ENCODE data around the gene MRPS35.

The MRPS35 gene

DNA sequence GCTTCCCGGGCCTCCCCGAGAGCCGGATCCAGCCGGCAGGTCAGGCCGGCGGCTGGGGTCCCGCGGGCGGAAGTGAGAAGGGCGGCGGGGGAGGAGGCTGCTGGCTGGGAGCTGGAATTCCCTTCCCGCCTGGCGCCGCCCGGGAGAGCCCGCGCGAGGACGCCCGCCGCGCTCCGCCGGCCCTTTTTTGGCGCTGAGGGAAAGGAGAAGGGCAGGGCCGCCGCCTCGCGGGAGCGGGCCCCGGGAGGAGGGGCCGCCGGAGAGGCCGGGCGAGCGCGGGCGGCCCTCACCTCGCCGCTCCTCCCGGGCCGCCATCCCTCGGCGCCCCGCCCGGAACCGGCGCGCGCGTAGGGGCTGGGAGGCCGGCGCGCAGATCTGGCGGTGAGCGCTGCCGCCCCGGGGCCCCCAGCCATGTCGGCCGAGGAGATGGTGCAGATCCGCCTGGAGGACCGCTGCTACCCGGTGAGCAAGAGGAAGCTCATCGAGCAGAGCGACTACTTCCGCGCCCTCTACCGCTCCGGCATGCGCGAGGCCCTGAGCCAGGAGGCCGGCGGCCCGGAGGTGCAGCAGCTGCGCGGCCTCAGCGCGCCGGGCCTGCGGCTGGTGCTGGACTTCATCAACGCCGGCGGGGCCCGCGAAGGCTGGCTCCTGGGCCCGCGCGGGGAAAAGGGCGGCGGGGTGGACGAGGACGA, 69.4 kb downstream of the MRPS35 start, which contains the start of the genes KLHL42 and MANSC4:
Gene KLHL42, plus strand, starts transcription at position 314 of the 692 bp plus-strand sequence. Its CDS starts 98 bp downstream, at position 412.
Gene MANSC4, minus strand, starts transcription at position 317 of the 692 bp plus-strand sequence. CDS start 8,960 bp downstream, outside the sequence.
- H3K36me3 Mint-ChIP-seq, result peaks cover 8% of the 10 kb centered on the region
- no peaks in the 10 kb centered on the region for H3K9me3 Mint-ChIP-seq
- no peaks in the 10 kb centered on the region for H3K27me3 Mint-ChIP-seq
- peak within 1 kb of the TSS; percentile 87 for H3K4me3 Mint-ChIP-seq
- peak within 1 kb of the TSS; percentile 77 for H3K27ac Mint-ChIP-seq
- H3K4me1 Mint-ChIP-seq, result peaks cover 41% of the 10 kb centered on the region

GRCh38 chr12:27780612-27781408, 70.2 kb downstream of the MRPS35 start:
- peak overlapping the region; percentile 77 for H3K27ac Mint-ChIP-seq
- peaks cover 46% of the 10 kb centered on the region for H3K4me1 Mint-ChIP-seq
- peaks cover 8% of the 10 kb centered on the region for H3K36me3 Mint-ChIP-seq
- no peaks in the 10 kb centered on the region for H3K27me3 Mint-ChIP-seq
- H3K4me3 Mint-ChIP-seq, result peak overlapping the region; percentile 87
- no peaks in the 10 kb centered on the region for H3K9me3 Mint-ChIP-seq

GRCh38 chr12:27781680-27782079, 71.0 kb downstream of the MRPS35 start:
- no peaks in the 10 kb centered on the region for H3K9me3 Mint-ChIP-seq
- peak overlapping the region; percentile 77 for H3K27ac Mint-ChIP-seq
- no peaks in the 10 kb centered on the region for H3K27me3 Mint-ChIP-seq
- peak overlapping the region; percentile 87 for H3K4me3 Mint-ChIP-seq
- peaks cover 8% of the 10 kb centered on the region for H3K36me3 Mint-ChIP-seq
- H3K4me1 Mint-ChIP-seq, result peaks cover 52% of the 10 kb centered on the region

DNA sequence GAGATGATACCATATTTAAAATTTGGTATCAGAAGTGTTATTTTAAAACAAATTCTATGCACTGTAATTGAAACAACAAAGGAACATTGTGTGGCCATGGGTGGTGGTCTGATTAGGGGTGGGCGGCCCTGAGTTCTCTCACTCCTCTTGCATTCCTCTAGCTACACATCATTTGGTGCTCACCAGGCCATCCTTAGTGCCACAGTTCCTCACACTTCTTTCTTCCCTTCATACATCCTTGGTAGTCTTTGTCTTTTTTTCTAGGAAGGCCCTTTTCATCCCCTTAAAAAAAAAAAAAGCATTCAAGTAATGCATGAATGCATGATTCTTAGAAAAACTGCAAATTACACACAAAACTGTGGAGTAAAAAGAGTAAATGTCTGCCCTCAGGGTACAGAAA, 71.8 kb downstream of the MRPS35 start:
- Mint-ChIP-seq H3K4me1 (peaks cover 53% of the 10 kb centered on the region), H3K4me3 (peak overlapping the region; percentile 53), H3K27ac (no peak overlapping the region), H3K9me3 (no peaks in the 10 kb centered on the region), H3K27me3 (no peaks in the 10 kb centered on the region), H3K36me3 (peaks cover 8% of the 10 kb centered on the region)

- no peaks in the 10 kb centered on the region for H3K9me3 Mint-ChIP-seq
- H3K4me3 Mint-ChIP-seq, result no peak overlapping the region
- H3K36me3 Mint-ChIP-seq, result peaks cover 8% of the 10 kb centered on the region
- peaks cover 63% of the 10 kb centered on the region for H3K4me1 Mint-ChIP-seq
- H3K27me3 Mint-ChIP-seq, result no peaks in the 10 kb centered on the region
- H3K27ac Mint-ChIP-seq, result no peak overlapping the region
Observed at GRCh38 chr12:27785882-27786570, 75.4 kb downstream of the MRPS35 start.

DNA sequence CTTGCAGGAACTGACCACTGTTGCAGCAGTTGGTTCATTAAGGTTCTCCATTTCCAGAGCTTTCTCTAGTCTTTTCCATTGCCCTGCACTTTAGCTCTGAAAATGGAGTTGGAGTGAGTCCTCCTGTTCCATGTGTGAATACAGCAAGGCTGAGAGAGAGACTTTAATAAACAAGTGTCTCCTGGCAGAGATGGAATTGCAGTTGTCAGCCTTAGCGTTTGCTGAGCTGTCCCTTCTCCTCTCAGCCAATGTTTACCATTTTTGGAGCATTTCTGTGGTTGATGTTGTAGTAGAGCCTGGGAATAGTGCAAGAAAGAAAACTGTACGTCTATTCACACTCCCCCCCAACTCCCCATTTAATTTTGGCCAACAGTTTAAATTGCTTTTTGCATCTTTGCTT, 76.9 kb downstream of the MRPS35 start:
- Mint-ChIP-seq H3K4me3 (no peak overlapping the region), H3K27me3 (no peaks in the 10 kb centered on the region), H3K27ac (no peak overlapping the region), H3K4me1 (peaks cover 48% of the 10 kb centered on the region), H3K36me3 (peaks cover 15% of the 10 kb centered on the region), H3K9me3 (no peaks in the 10 kb centered on the region)

DNA sequence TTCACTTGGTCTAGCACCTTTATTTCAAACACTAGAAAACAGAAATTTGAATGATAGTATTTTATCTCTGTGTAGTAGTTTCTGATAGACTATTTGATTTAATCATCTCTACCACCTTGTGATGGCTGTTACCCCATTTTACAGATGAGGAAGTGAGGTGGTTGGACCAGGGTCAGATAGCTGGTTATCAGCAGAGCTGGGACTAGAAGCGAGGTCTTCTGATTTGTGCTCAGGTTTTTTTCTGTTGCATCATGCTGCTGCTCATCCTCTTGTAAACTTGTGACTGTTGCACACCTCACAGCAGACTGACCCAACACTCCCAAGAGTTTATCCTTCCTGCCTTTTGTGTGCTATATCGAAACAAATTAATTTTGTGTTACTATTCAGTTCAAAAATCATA, 79.5 kb downstream of the MRPS35 start:
- Mint-ChIP-seq H3K4me3 (no peak overlapping the region), H3K4me1 (peaks cover 40% of the 10 kb centered on the region), H3K36me3 (peaks cover 12% of the 10 kb centered on the region), H3K27me3 (no peaks in the 10 kb centered on the region), H3K9me3 (no peaks in the 10 kb centered on the region), H3K27ac (no peak overlapping the region)

- no peak overlapping the region for H3K4me3 Mint-ChIP-seq
- H3K9me3 Mint-ChIP-seq, result no peaks in the 10 kb centered on the region
- H3K36me3 Mint-ChIP-seq, result peaks cover 22% of the 10 kb centered on the region
- peak overlapping the region; percentile 80 for H3K27ac Mint-ChIP-seq
- peaks cover 19% of the 10 kb centered on the region for H3K4me1 Mint-ChIP-seq
- H3K27me3 Mint-ChIP-seq, result no peaks in the 10 kb centered on the region
Observed at GRCh38 chr12:27794818-27795584, 84.4 kb downstream of the MRPS35 start.

DNA sequence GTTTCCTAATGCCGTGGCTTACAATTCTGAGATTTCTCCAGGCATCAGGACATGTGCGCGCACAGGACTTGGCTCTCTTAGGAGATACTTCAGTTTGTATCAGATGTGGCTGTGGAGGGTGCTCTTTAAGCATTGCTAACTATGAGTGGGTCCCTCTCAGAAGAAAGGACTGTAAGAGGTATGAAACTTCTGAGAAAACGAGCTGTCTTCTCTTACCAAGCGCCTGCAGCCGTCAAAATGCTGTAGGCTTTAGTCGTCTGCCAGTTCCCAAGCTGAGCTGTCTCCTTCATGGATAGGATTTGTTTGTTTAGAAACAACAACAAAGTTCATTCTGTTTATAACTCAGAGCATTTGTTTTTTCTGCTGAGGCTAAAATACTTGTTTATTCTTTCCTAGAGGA, 85.5 kb downstream of the MRPS35 start:
- H3K4me1 Mint-ChIP-seq, result peaks cover 29% of the 10 kb centered on the region
- no peaks in the 10 kb centered on the region for H3K9me3 Mint-ChIP-seq
- no peak overlapping the region for H3K27ac Mint-ChIP-seq
- no peaks in the 10 kb centered on the region for H3K27me3 Mint-ChIP-seq
- no peak overlapping the region for H3K4me3 Mint-ChIP-seq
- peaks cover 26% of the 10 kb centered on the region for H3K36me3 Mint-ChIP-seq

DNA sequence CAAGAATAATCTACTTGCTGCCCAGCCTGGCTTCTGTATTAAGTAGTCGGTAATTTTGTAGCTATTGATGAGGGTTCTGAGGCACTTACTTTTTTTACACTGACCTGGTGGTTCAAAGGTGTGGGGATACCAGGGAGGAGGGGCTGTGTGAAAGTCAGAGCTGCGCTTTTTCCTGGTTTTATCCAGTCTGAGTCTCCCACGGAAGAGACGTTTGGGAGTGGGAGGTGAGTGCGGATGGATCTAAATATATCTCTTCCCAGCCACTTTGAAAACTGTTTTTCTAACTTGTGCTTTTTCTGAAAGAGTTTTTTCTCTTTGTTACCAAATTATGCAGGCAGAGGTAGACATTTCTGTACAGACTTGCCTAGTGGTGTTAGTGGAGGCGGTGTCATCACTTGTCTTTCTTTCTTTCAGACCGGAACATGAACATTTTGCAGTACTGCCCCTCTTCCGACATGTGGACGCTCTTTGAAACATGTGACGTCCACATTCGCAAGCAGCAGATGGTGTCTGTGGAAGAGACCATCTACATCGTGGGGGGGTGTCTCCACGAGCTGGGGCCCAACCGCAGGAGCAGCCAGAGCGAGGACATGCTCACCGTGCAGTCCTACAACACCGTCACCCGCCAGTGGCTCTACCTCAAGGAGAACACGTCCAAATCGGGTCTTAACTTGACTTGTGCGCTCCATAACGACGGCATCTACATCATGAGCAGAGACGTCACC, 86.8 kb downstream of the MRPS35 start:
- H3K36me3 Mint-ChIP-seq, result peaks cover 20% of the 10 kb centered on the region
- no peaks in the 10 kb centered on the region for H3K27me3 Mint-ChIP-seq
- no peak overlapping the region for H3K4me3 Mint-ChIP-seq
- peaks cover 41% of the 10 kb centered on the region for H3K4me1 Mint-ChIP-seq
- no peaks in the 10 kb centered on the region for H3K9me3 Mint-ChIP-seq
- no peak overlapping the region for H3K27ac Mint-ChIP-seq

DNA sequence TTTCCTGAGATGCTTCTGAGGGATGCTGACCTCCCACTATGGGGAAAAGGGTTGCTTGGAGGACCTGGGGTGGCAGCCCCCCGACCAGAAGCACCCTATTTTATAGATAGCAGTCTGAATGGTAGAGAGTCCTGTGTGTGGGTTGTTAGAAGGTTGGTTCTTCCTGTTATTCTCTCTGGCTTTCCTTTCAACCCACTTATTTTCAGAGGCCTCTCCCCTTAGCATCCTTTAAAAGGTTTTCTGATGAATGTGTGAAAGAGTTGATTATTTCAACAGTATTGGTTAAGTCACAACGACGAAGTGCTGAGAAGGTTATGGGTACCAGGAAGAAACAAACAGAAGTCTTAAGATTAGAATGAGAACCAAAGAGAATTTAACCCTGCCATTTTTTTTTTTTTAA, 90.2 kb downstream of the MRPS35 start:
- Mint-ChIP-seq H3K4me1 (peaks cover 50% of the 10 kb centered on the region), H3K27ac (peak overlapping the region; percentile 93), H3K36me3 (peaks cover 15% of the 10 kb centered on the region), H3K9me3 (no peaks in the 10 kb centered on the region), H3K27me3 (no peaks in the 10 kb centered on the region), H3K4me3 (peak overlapping the region; percentile 64)

DNA sequence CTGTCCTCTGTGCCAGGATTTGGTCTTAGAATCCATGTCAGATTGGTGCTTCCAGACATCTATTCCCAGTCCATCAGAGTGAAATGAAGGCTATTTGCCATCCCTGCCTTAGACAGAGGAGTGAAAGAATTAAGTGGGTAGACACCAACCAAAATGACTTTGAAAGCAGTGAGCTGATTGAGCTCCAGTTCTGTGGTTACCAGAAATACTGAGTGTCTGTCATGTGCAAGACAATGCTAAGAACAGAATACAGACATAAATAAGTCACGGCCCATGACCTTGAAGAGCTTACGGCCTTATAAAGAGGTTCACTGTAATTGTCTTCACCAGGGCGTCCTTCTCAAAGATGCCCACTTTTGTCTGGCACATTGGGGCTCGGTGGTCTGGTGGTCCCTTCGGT, 91.0 kb downstream of the MRPS35 start:
- H3K27ac Mint-ChIP-seq, result peak overlapping the region; percentile 93
- H3K4me1 Mint-ChIP-seq, result peaks cover 58% of the 10 kb centered on the region
- peak overlapping the region; percentile 64 for H3K4me3 Mint-ChIP-seq
- H3K27me3 Mint-ChIP-seq, result no peaks in the 10 kb centered on the region
- no peaks in the 10 kb centered on the region for H3K9me3 Mint-ChIP-seq
- H3K36me3 Mint-ChIP-seq, result peaks cover 15% of the 10 kb centered on the region

- no peaks in the 10 kb centered on the region for H3K9me3 Mint-ChIP-seq
- H3K27ac Mint-ChIP-seq, result peak overlapping the region; percentile 93
- H3K4me3 Mint-ChIP-seq, result no peak overlapping the region
- H3K4me1 Mint-ChIP-seq, result peaks cover 67% of the 10 kb centered on the region
- H3K36me3 Mint-ChIP-seq, result peaks cover 8% of the 10 kb centered on the region
- no peaks in the 10 kb centered on the region for H3K27me3 Mint-ChIP-seq
Observed at GRCh38 chr12:27802511-27802910, 91.9 kb downstream of the MRPS35 start.

GRCh38 chr12:27802936-27803335, 92.3 kb downstream of the MRPS35 start:
- Mint-ChIP-seq H3K4me3 (no peak overlapping the region), H3K27me3 (no peaks in the 10 kb centered on the region), H3K27ac (peak overlapping the region; percentile 93), H3K36me3 (peaks cover 5% of the 10 kb centered on the region), H3K9me3 (no peaks in the 10 kb centered on the region), H3K4me1 (peaks cover 71% of the 10 kb centered on the region)

Data from activated naive CD4-positive, alpha-beta T cell treated with anti-CD3 and anti-CD28 coated beads, Interleukin-2, amount 50 U/mL, for 24 hours (primary cell).